ENCODE measurements around the gene ADM2. TPM values are rescaled to one million over a fixed set of nuclear protein-coding genes. Genes with fewer than 3 reads are reported as not detected.

Gene ADM2
- total RNA-seq, 1 experiment from 2014 or later: 10.5 TPM

GRCh38 chr22:50498322-50498890 lies 17.1 kb downstream of the ADM2 start:
- BruUV-seq (replicated peaks): no TSS peak
- Histone ChIP-seq H3K9me3 (ENCODE audit: insufficient read depth, low read depth) (no peaks in the 10 kb centered on the region), H2AFZ (peak overlapping the region; percentile 5; the same call in 1 of the 2 replicates), H3K27me3 (ENCODE audit: insufficient read depth, low read depth) (no peaks in the 10 kb centered on the region), H4K20me1 (ENCODE audit: insufficient read depth) (0 out of 2 replicates have a peak, but pooled peaks cover 3% of the 10 kb centered on the region), H3F3A (ENCODE audit: insufficient read depth, low read depth) (peaks cover 45% of the 10 kb centered on the region), H3K27ac (no peak overlapping the region), H3K4me3 (peak overlapping the region; percentile 22; the same call in 1 of the 2 replicates), H3K4me2 (peak overlapping the region; percentile 66), H3K9me2 (ENCODE audit: insufficient read depth) (no peaks in the 10 kb centered on the region), H3K36me3 (ENCODE audit: low read depth) (no peaks in the 10 kb centered on the region), H3K4me1 (replicated peaks; ENCODE audit: insufficient read depth) (peaks cover 12% of the 10 kb centered on the region), H3K79me2 (ENCODE audit: low read depth) (no peaks in the 10 kb centered on the region)
- intact Hi-C loops (cut with micrococcal nuclease; ENCODE audit: unreplicated experiment): loop anchor here (2.0 to 5.0 kb wide), 3 partner anchors 36 to 258 kb away; no protein-coding TSS in a partner anchor
- peak; percentile 67 to 72 for DNase-seq
- ChIA-PET CTCF (interaction anchor here (0.7 kb wide), 1 partner anchor 60 kb away, joined by 4 read pairs; no protein-coding TSS in a partner anchor), POLR2A (ENCODE audit: unreplicated experiment) (interaction anchor here (0.6 kb wide), 2 partner anchors 16 to 254 kb away, joined by 4 read pairs; partner anchors contain the start of gene TUBGCP6)
- TF ChIP-seq CTCF (conservative IDR thresholded peaks at IDR 0.05): peak; percentile 88
- TF ChIP-seq EZH2 (IDR thresholded peaks at IDR 0.05; ENCODE audit: low read depth): no peak

GRCh38 chr22:50500452-50500851 lies 19.1 kb downstream of the ADM2 start:
- Histone ChIP-seq H3F3A (ENCODE audit: insufficient read depth, low read depth) (peaks cover 45% of the 10 kb centered on the region), H3K27ac (no peak overlapping the region), H3K36me3 (ENCODE audit: low read depth) (0 out of 2 replicates have a peak, but pooled peaks cover 5% of the 10 kb centered on the region), H3K79me2 (ENCODE audit: low read depth) (no peaks in the 10 kb centered on the region), H3K9me2 (ENCODE audit: insufficient read depth) (no peaks in the 10 kb centered on the region), H3K27me3 (ENCODE audit: insufficient read depth, low read depth) (no peaks in the 10 kb centered on the region), H4K20me1 (ENCODE audit: insufficient read depth) (0 out of 2 replicates have a peak, but pooled peaks cover 3% of the 10 kb centered on the region), H3K4me2 (no peak overlapping the region), H3K4me3 (no peak overlapping the region), H3K4me1 (replicated peaks; ENCODE audit: insufficient read depth) (peaks cover 12% of the 10 kb centered on the region), H3K9me3 (ENCODE audit: insufficient read depth, low read depth) (no peaks in the 10 kb centered on the region), H2AFZ (no peak overlapping the region)
- intact Hi-C loops (cut with micrococcal nuclease; ENCODE audit: unreplicated experiment): no loop called here
- no peak for TF ChIP-seq CTCF (conservative IDR thresholded peaks at IDR 0.05)
- no peak for TF ChIP-seq EZH2 (IDR thresholded peaks at IDR 0.05; ENCODE audit: low read depth)
- no TSS peak for BruUV-seq (replicated peaks)
- ChIA-PET POLR2A (ENCODE audit: unreplicated experiment) (no interaction called here), CTCF (no interaction called here)
- DNase-seq: no peak

GRCh38 chr22:50502096-50502495 lies 20.8 kb downstream of the ADM2 start:
- TF ChIP-seq EZH2 (IDR thresholded peaks at IDR 0.05; ENCODE audit: low read depth) (no peak), CTCF (conservative IDR thresholded peaks at IDR 0.05) (no peak)
- no peaks in the 10 kb centered on the region for H3K9me3 ChIP-seq (ENCODE audit: insufficient read depth, low read depth)
- no peak overlapping the region for H2AFZ ChIP-seq
- H3F3A ChIP-seq (ENCODE audit: insufficient read depth, low read depth): peaks cover 45% of the 10 kb centered on the region
- no peak overlapping the region for H3K27ac ChIP-seq
- peaks cover 19% of the 10 kb centered on the region for H3K4me1 ChIP-seq (replicated peaks; ENCODE audit: insufficient read depth)
- CTCF ChIA-PET: no interaction called here
- no peak overlapping the region for H3K4me2 ChIP-seq
- 0 out of 2 replicates have a peak, but pooled peaks cover 5% of the 10 kb centered on the region for H3K36me3 ChIP-seq (ENCODE audit: low read depth)
- peaks cover 5% of the 10 kb centered on the region for H3K79me2 ChIP-seq (ENCODE audit: low read depth)
- 0 out of 2 replicates have a peak, but pooled peaks cover 3% of the 10 kb centered on the region for H4K20me1 ChIP-seq (ENCODE audit: insufficient read depth)
- intact Hi-C loops (cut with micrococcal nuclease; ENCODE audit: unreplicated experiment): no loop called here
- no peak overlapping the region for H3K4me3 ChIP-seq
- no peaks in the 10 kb centered on the region for H3K27me3 ChIP-seq (ENCODE audit: insufficient read depth, low read depth)
- POLR2A ChIA-PET (ENCODE audit: unreplicated experiment): no interaction called here
- no peak for DNase-seq
- H3K9me2 ChIP-seq (ENCODE audit: insufficient read depth): no peaks in the 10 kb centered on the region
- BruUV-seq (replicated peaks): no TSS peak
